GM18858 (cell line): ENCODE data around the gene SEL1L.
"Not testable (repeated sequence)": the region's sequence is repeated elsewhere in the genome, so short reads cannot be mapped to it uniquely, and the experiment has no call there.

Experiments used
- ATAC-seq: cut with Tn5 transposase; IDR thresholded peaks from one replicate; pipeline ENCODE4 v1.9.1; 2021; ENCODE audit not compliant: unreplicated experiment

Gene SEL1L

GRCh38 chr14:81533536-81534343 is at the start of gene SEL1L:
SEL1L (minus strand) TSS chr14:81533853; CDS start chr14:81533744, 109 bp downstream.
- ATAC-seq = peak; percentile 89

GRCh38 chr14:81582420-81582819 is 48.8 kb upstream of the SEL1L start:
- ATAC-seq = no peak

GRCh38 chr14:81579115-81579514 is 45.5 kb upstream of the SEL1L start:
- ATAC-seq = no peak

GRCh38 chr14:81571437-81571836 is 37.8 kb upstream of the SEL1L start:
- ATAC-seq = no peak

GRCh38 chr14:81567302-81567701 is 33.6 kb upstream of the SEL1L start:
- no peak for ATAC-seq

GRCh38 chr14:81565441-81566290 is 32.0 kb upstream of the SEL1L start:
- ATAC-seq = peak; percentile 81

GRCh38 chr14:81562818-81563217 is 29.2 kb upstream of the SEL1L start:
- no peak for ATAC-seq

GRCh38 chr14:81561084-81561775 is 27.6 kb upstream of the SEL1L start:
- no peak for ATAC-seq

- ATAC-seq = no peak
Measured at GRCh38 chr14:81559385-81559784, 25.7 kb upstream of the SEL1L start.

GRCh38 chr14:81557146-81557545 is 23.5 kb upstream of the SEL1L start:
- ATAC-seq = no peak

GRCh38 chr14:81555684-81556083 is 22.0 kb upstream of the SEL1L start:
- ATAC-seq = no peak

GRCh38 chr14:81555051-81555450 is 21.4 kb upstream of the SEL1L start:
- no peak for ATAC-seq

GRCh38 chr14:81551471-81551870 is 17.8 kb upstream of the SEL1L start:
- ATAC-seq = no peak

- peak; percentile 97 for ATAC-seq
Measured at GRCh38 chr14:81550001-81550637, 16.5 kb upstream of the SEL1L start.

- not testable (repeated sequence) for ATAC-seq
Measured at GRCh38 chr14:81541206-81541605, 7.6 kb upstream of the SEL1L start.

GRCh38 chr14:81537193-81537592 is 3.5 kb upstream of the SEL1L start:
- ATAC-seq = no peak

GRCh38 chr14:81536241-81536771 is 2.7 kb upstream of the SEL1L start:
- ATAC-seq = no peak

- ATAC-seq = peak; percentile 18
Measured at GRCh38 chr14:81535396-81536164, 1.9 kb upstream of the SEL1L start.

GRCh38 chr14:81534510-81535074 is 939 bp upstream of the SEL1L start:
- ATAC-seq = no peak

- ATAC-seq = no peak
Measured at GRCh38 chr14:81533212-81533535, 479 bp downstream of the SEL1L start.
